GM21526 (cell line): ENCODE data around the gene CHORDC1.
"Not testable (repeated sequence)": the region's sequence is repeated elsewhere in the genome, so short reads cannot be mapped to it uniquely, and the experiment has no call there.

Source experiments
- ATAC-seq: cut with Tn5 transposase; IDR thresholded peaks from one replicate; pipeline ENCODE4 v1.9.1; 2021; ENCODE audit warnings: moderate library complexity; ENCODE audit not compliant: unreplicated experiment, low FRiP score

CHORDC1 gene

DNA sequence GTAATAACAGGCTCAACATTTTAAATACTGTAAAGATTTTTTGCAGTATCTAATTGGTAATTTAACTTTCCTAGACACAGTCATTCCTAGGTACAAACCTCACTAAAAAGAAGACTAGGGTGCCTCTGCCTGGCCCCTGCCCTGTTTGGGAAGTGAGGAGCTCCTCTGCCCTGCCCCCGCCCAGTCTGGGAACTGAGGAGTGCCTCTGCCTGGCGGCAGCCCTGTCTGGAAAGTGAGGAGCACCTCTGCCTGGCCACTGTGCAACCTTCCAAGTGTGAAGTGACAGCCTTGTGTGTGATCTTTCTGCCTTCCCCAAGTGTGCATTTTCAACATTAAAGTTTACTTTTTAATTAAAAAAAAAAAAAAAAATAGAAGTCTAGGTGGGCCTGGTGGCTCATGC, 4.2 kb downstream of the CHORDC1 start:
- no peak for ATAC-seq

GRCh38 chr11:90216611-90217010, 6.2 kb downstream of the CHORDC1 start:
- ATAC-seq = no peak

DNA sequence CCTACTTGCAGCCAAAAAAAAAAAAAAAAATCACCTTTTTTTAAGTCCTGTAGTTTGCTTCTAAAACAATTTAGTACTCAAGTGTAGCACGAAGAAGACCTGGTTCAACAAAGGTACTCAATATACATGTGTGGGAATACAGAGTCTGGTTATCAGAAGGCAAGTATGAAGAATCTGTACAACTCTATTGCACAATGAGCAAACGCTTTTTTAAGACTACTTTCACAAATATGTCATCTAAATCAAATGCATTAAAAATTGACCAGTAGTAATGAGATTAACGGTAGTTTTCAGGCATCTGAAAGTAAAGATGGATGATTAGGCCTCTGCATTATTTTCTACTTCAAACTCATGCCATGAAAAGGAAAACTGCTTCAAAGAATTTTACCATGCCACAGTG, 9.5 kb downstream of the CHORDC1 start:
- no peak for ATAC-seq

DNA sequence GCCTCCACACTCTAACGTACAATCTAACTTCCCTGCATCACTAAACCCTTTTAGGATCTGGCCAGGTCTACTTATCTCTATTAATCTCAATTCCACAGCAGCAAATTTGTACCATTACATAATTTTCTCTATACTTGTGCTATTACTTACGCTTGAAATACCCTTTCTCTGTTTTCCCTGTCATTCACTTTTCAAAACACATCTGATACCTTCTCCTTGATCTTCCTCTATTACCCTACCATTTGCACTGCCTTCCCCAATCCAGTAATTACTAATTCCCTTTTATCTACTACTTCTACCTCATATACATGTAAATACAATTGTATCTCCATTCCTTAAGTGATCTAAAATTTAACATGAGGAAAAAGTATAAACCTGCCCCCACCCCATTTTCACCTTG, 14.0 kb downstream of the CHORDC1 start:
- ATAC-seq = no peak

DNA sequence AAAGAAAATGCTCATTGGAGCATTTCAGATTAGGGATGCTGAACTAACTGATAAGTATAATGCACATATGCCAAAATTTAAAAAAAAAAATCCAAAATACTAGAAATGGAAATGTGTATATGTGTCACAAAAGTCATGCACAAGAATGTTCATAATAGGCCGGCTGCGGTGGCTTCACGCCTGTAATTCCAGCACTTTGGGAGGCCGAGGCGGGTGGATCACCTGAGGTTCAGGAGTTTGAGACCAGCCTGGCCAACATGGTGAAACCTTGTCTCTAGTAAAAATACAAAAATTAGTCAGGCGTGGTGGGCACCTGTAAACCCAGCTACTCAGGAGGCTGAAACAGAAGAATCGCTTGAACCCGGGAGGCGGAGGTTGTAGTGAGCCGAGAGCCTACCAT, 14.9 kb downstream of the CHORDC1 start:
- not testable (repeated sequence) for ATAC-seq

DNA sequence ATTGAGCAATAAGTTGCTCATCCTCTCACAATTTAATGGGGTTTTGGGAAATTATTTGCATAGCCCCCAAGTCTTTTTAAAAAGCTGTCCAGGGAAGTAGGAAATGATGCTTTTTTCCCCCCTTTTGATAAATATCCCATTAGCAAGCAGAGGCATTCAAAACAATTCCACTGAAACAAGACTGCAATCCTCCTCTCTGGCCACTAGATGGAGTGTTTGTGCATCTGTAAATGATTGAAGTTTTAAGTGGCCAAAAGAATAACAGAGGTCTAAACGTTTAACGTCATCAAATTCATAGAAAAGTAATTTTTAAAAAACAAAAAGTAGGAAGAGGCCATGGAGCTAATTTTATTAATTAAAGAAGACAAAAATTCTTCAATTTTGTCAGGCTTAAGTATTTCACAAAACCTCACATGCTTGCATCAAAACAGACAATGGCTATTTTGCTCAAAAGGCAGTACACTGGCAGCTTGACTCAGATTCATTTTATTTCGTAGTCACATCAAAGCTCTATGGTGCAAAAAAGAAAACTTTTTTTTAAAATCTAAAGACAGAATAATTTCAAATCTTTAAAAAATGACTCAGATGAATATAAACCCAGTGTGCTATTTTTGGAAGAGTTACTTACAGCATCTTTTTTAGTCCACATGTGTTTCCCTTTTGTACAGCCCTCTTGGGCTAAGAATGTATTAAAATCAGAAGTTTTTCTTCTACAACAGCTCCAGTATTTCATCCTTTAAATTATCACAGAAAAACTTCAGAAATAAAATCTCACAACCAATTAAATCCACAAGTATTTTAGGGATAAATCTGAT, 17.8 kb downstream of the CHORDC1 start:
- ATAC-seq = peak; percentile 66

DNA sequence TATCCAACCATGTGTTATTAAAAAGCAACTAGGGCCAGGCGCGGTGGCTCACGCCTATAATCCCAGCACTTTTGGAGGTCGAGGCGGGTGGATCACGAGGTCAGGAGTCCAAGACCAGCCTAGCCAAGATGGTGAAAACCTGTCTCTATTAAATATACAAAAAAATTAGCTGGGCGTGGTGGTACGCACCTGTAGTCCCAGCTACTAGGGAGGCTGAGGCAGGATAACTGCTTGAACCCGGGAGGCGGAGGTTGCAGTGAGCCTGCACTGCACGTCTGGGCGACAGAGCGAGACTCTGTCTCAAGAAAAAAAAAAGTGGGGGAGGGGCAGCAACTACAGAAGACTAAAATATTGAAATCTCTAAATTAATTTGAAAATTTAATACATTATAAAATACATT, 18.4 kb downstream of the CHORDC1 start:
- no peak for ATAC-seq

DNA sequence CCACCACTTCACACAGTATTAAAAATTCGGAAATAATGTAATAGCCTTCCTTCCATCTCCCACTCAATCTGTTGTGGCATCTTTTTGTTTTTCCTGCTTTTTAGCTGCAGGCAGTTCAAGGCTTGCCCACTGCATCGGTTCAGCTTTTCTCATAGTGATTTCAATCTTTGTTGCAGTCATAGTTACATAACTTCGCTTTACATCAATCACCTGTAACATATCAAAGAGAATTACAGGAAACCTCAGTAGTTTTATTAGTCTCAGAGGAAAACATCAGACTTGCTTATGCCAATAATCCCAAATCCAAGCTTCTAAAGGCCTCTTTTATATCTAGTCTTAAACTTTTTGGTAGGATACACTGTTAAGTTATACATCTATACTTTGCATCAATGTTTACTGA, 20.5 kb downstream of the CHORDC1 start:
- no peak for ATAC-seq

- ATAC-seq = no peak
Measured at GRCh38 chr11:90197377-90197776, 25.5 kb downstream of the CHORDC1 start.

DNA sequence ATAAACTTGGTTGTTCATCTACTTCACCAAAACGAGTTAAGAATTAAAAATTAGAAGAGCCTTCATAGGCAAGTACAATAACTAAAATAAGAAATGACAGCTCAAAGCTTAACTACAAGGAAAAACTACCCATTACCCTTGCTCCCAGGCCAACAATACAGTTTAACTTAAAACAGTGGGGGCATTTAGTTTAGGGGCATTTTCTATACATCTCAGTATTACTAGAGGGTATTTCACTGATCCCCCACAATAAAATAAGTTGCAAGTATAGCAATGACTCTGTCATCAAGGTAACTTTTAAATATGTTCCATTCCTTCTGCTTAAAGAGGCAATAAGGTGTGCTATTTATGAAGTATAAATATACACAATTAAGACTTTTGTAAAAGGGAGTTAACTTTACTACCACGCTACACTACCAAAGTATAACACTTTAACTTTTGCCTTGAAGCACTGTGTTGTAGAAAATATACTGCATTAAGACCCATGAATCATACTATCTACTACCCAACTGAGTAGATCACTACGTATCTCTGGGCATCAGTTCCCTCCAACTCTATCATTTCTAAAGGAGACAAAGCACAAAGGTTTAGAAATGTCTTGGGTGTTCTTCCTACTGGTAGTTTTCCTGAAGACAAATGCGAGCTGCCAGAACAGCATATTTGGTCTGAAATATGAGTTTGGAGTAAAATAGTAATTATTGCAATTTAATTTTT, 29.8 kb downstream of the CHORDC1 start:
- no peak for ATAC-seq

GRCh38 chr11:90189011-90189410, 33.8 kb downstream of the CHORDC1 start:
- no peak for ATAC-seq

- ATAC-seq = no peak
Measured at GRCh38 chr11:90187839-90188238, 35.0 kb downstream of the CHORDC1 start.

DNA sequence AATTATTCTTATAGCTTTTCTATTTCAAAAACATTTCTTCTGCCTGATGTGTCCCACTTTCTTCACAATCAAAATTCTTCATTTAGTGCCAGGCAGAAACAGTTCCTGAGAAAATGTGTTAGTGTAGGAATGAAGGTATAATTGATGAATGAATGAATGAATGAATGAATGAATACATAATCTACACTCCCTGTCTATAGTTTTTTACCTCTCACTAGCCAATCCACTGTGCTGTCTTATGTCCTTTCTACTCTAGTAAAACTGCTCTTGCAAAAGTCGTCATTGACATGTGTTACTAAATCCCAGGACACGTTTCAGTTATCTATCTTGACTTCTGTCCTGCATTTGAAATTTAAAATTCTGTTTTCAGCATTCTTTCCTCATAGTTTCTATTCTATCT, 42.9 kb downstream of the CHORDC1 start:
- ATAC-seq = no peak

GRCh38 chr11:90178751-90179150, 44.1 kb downstream of the CHORDC1 start:
- ATAC-seq = no peak

DNA sequence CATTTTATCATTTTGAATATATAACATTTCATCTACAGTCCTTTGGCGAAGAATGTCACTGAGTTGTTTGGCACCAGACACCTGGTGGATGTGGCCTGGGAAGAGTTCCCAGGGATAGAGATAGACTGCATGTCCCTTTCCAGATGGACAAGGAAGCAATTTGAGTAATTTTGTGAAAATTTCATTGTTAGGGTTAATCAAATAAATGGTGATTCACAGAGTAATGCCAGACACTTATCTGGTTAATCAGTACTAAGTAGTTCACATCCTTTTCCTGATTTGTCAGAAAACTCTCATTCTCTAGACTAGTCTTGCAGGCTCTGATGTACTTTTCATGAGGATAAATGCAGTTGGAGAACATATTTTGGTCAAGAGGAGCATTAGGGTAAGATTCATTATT, 46.8 kb downstream of the CHORDC1 start:
- no peak for ATAC-seq

DNA sequence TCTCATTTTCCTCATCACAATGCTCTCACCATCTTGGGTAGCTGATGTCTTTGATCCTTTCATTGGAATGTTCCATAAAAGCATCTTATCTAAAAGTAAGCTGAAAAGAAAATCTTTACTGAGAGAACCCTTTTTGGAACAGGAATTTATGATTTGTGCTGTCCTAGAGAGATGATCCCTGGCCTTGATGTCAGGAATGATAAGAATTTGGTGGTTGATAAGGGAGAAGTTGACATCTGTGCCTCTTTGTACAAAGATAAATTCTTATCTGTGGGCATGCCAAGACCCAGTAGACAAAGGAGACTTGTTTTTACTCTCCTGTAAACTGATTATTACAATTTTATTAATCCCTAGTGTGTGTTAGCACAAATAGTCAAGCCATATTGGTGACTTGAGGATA, 51.5 kb downstream of the CHORDC1 start:
- ATAC-seq = no peak

GRCh38 chr11:90168571-90168970, 54.3 kb downstream of the CHORDC1 start:
- no peak for ATAC-seq

GRCh38 chr11:90167704-90168103, 55.1 kb downstream of the CHORDC1 start:
- not testable (repeated sequence) for ATAC-seq

DNA sequence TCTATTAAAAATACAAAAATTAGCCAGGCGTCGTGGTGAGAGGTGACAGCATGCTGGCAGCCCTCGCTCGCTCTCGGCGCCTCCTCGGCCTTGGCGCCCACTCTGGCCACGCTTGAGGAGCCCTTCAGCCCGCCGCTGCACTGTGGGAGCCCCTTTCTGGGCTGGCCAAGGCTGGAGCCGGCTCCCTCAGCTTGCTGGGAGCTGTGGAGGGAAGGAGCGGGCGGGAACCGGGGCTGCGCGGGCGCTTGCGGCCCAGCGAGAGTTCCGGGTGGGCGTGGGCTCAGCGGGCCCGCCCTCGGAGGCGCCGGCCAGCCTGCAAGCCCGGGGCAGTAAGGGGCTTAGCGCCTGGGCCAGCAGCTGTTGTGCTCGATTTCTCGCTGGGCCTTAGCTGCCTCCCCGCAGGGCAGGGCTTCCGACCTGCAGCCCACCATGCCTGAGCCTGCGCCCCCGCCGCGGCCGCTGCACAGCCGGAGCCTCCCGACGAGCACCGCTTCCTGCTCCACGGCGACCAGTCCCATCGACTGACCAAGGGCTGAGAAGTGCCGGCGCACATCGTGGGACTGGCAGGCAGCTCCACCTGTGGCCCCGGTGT, 55.8 kb downstream of the CHORDC1 start:
- not testable (repeated sequence) for ATAC-seq
